Left renal cortex interstitium (tissue), 4 donors: ENCODE data around the gene METRNL. TPM values are rescaled to one million over a fixed set of nuclear protein-coding genes. Genes with fewer than 3 reads are reported as not detected.

Experiments
- DNase-seq, 4 donors: peaks; one replicate each; pipeline ENCODE4 v3.0.0-alpha.2; 2013; ENCODE audit warnings: low read depth in 4 of 4, low spot score in 2 of 4, missing footprints in 1 of 4
- polyA plus RNA-seq, 4 donors: library from polyadenylated mRNA; unstranded; fragments of 120-200 nt; gene quantifications; one replicate each; pipeline ENCODE4 v1.2.1, GENCODE V29; 2013; ENCODE audit not compliant: insufficient read length in 4 of 4

Gene METRNL
- polyA plus RNA-seq, 4 donors: 41.9 to 84.9 (median 67.7) TPM

DNA sequence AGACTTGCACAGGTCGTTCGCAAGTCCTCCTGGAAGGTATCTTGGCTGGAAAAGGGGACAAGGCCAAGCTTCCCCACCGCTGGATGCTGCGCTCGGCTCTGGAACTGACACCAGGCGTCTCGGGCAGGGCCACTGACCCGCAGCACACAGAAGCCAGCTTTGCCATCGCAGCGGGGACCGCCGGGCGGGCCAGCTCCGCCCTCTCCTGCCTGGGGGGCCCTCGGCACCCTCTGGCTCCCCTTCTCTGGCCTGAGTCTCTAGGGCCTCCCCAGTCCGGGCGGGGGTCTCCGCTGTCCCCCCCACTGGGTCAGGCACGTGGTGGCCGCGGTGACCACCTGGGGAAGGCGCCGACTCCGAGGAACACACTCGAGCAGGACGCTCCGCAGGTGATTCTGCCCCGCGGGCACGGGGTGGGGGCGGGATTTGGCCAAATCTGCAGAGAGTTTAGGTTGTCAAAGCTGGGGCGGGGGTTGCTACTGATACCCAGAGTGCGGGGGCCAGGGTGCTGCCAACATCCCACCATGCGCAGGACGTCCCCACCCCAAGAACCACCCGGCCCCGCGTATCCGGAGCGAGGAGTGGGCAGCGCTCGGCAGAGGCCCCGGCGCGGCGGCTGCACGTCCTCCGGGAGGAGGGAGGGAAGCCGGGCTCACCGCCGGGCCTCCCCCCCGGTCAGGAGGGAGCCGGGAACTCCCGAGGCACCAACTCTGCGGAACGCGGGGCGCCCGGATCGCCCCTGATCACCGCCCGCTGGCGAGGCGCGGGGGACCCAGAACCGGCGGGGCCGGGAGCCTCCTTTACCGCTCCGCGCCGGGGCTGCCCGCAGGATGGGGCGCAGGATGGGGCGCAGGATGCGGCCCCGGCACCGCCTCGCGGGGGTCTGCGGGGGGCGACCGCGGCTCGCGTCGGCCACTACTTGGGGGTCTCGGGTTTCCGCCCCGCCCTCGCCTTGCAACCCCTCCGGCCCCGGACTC, 744 bp upstream of the METRNL start:
- no peak for DNase-seq

- no peak for DNase-seq
Measured at GRCh38 chr17:83079766-83080578, 563 bp downstream of the METRNL start.

DNA sequence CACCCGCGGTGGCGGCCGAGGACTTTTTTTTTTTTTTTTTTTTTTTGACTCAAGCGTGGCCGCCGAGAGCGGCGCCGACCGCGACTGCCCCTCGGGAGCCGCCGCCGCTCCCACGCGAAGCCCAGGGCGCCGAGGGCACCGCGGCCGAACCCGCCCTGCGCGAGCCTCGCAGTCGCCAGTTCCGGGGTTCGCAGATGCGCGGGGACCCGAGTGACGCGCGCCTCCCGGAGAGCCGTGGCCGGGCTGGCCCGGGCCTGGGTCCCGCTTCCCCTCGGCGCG, 1.1 kb downstream of the METRNL start:
- DNase-seq: no peak

GRCh38 chr17:83080858-83081683, 1.7 kb downstream of the METRNL start:
- no peak for DNase-seq

DNA sequence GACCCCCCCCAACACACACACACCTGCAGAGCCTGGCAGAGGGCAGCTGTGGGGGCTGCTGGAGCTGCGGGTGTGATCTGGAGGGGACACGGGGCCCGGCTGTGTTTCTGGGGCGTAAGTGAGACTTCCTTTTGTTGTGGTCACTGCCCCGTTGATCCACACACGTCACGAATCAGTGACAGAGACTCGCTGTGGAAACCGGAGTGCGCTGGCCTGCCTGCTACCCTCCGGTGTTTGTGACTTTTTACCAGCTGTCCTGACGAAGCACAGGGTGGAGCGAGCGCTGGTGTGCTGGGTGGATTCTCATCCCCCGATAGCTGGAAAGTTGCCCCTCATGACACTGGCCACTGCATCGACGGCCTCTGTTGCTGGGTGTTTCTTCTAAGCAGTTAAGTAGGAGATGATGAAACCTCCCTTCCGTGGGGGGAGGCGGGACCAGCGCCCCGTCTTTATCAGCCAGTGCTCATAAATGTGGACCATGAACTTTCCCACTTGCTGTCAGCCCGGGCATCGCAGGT, 2.3 kb downstream of the METRNL start:
- no peak for DNase-seq

- no peak for DNase-seq
Measured at GRCh38 chr17:83082424-83082823, 3.0 kb downstream of the METRNL start.

GRCh38 chr17:83082909-83083367, 3.5 kb downstream of the METRNL start:
- DNase-seq: no peak

DNA sequence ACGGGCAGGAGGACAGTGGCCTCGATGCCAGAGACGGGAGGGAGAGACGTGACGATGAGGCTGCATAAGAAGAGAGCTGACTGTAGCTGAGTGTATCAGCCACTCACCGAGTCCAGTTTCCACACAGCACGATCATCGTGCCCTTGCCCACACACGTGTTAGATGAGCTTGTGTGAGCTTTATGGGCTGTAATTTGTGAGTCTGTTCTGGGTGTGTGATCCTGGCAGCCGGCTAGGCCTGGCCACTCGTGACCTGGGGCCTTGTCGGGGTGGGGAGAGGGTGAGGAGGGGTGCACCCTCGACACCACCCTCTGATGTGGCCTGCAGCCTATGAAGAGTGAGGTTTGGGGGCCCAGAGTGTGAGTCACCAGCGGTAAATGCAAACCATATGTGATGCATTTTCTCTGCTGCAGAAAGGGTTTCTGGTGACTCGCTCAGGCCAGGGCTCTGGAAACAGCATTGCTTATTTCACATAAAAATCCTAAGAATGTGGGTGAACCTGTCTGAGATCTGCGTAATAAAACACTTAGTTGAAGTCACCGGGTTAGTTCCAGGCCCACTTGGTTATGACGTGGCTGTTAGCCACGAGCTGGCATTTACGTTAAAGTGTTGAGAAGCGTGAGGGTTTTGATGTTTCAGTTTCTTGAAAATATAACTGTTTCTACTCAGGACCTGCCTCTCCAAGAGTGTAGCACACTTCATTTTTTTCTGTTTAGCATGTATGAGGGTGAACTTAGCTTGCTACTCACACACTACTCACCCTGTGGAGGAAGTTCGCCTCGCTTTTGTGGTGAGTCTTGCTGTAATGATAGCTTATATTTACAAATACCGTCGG, 4.2 kb downstream of the METRNL start:
- no peak for DNase-seq

GRCh38 chr17:83084214-83084613, 4.8 kb downstream of the METRNL start:
- DNase-seq: no peak

GRCh38 chr17:83084621-83085056, 5.2 kb downstream of the METRNL start:
- DNase-seq: no peak

- DNase-seq: no peak
Measured at GRCh38 chr17:83085103-83085502, 5.7 kb downstream of the METRNL start.

DNA sequence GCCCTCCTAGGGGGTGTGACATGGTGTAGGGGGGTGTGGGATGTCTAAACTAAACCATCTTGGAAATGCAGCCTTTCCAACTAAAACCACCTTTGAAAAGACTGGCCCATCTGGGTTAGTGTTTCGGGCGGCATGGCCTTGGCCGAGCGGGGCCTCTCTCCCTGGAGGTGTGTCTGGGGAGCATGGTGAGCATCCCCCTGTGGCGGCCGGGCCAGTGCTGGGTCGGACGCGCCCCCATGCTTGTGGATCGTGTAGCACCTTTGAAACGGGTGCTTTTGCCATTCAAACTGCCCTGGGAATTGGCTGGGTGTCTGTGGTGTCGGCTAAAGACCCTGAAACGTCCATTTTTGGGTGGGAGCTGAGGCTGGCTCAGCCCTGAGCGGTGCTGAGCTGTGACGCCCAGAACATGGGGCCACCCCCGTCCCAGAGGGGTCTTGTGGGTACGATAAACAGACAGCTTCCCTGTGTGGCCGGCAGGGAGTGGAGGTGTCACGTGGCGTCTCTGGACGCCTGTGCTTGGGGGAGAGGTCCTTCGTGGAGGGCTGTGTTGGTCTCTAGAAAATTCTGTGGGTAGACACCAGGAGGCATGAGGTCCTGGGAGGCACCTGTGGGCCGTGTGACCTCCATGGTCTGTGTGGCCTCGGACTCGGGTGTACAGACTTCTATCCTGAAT, 6.3 kb downstream of the METRNL start:
- DNase-seq: no peak

GRCh38 chr17:83086199-83086880, 6.9 kb downstream of the METRNL start:
- DNase-seq: no peak

DNA sequence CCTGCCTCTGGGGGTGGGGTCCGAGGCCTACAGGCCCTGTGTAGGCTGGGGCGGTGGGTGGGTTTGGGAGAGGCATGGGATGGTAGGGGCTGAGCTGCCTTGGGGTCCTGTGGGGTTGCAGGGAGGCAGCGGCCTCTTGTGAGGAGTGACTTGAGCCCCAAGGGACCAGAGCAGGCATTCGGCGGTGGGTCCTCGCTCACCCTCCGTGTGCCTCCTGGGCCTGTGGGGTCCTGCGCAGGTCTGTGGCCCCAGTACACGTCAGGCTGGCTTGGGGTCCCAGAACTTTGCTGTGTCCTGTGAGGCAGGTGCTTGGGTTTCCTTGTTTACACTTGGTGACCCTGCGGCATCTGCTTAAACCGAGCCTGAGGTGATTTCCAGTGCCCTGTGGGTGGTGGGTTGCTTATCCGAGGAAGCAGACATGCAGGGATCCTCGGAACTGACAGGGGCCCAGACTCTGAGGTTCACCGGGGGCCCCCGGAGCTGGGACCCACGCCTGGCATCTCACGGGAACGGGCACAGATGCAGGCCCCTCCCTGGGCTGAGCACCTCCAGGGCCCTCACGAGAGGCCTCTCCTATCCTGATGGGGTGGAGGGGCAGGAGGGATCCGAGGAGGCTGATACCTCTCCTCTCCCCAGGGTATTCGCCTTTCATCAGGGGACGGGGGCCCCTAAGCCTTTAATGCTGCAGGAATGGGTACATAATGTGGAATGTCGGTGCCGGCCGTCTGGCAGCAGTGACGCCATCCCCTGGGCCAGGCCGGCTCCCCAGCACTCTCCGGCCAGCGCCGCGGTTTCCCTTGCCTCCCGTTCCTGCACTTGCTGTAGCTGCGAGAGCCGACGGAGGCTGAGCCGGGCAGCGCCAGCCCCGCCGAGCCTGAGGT, 7.7 kb downstream of the METRNL start:
- no peak for DNase-seq

DNA sequence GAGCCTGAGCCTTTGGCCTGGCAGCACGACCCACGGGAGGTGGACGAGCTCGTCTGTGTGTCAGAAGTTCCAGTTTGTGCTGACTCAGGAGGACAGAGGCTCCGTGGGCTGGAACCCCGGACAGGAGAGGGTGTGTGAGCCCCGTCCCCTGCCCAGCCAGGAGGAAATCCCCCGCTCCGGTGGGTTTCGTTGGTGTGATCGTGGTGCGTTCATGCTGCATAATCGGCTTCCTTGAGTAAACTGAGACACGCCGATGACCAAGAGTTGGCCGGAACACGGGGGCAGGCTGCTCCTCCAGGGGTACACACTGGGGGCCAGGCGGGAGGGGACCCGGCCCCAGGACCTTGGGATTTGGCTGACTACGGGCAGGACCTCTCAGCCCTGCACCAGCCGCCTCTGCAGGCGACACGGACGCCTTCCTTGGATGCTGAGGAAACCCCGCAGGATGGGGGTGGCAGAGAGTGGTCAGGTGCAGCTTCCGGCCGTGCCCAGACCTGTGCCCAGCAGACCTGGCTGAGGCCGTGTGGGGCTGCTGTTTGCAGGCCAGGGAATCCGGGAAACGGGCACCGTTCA, 8.5 kb downstream of the METRNL start:
- DNase-seq: no peak

- DNase-seq: no peak
Measured at GRCh38 chr17:83088451-83088850, 9.0 kb downstream of the METRNL start.

- no peak for DNase-seq
Measured at GRCh38 chr17:83088909-83089308, 9.5 kb downstream of the METRNL start.
